HUES6 (cell line): ENCODE data around the gene EN1.

Experiments used
- H3K27ac ChIP-seq: 2 replicates; pipeline ENCODE4 v1.7.0; 2013; ENCODE audit warnings: low read depth, mild to moderate bottlenecking, low read length, inconsistent platforms
- H3K27me3 ChIP-seq: 2 replicates; pipeline ENCODE4 v1.6.1; 2013; ENCODE audit warnings: low read length; ENCODE audit not compliant: control insufficient read depth, insufficient read depth
- H3K36me3 ChIP-seq: 2 replicates; pipeline ENCODE4 v1.6.1; 2013; ENCODE audit warnings: low read length; ENCODE audit not compliant: control insufficient read depth, insufficient read depth
- H3K4me1 ChIP-seq: 2 replicates; pipeline ENCODE4 v1.6.1; 2013; ENCODE audit warnings: low read length; ENCODE audit not compliant: control insufficient read depth, insufficient read depth
- H3K4me3 ChIP-seq: 2 replicates; pipeline ENCODE4 v1.5.1; 2013; ENCODE audit warnings: low read depth, low read length
- H3K9ac ChIP-seq: one replicate; pipeline ENCODE4 v1.6.1; 2013; ENCODE audit warnings: mild to moderate bottlenecking, low read length
- H3K9me3 ChIP-seq: 2 replicates; pipeline ENCODE4 v1.6.1; 2013; ENCODE audit warnings: low read depth, low read length; ENCODE audit not compliant: control insufficient read depth, insufficient read depth

Gene EN1

GRCh38 chr2:118803012-118803411 is 44.4 kb downstream of the EN1 start:
- H3K27ac ChIP-seq: no peak overlapping the region
- H3K9me3 ChIP-seq: no peaks in the 10 kb centered on the region
- H3K4me1 ChIP-seq: peaks cover 21% of the 10 kb centered on the region
- H3K36me3 ChIP-seq: no peaks in the 10 kb centered on the region
- no peak overlapping the region for H3K9ac ChIP-seq
- no peak overlapping the region for H3K4me3 ChIP-seq
- H3K27me3 ChIP-seq: no peaks in the 10 kb centered on the region; the same call in 1 of the 2 replicates

GRCh38 chr2:118801151-118801550 is 46.3 kb downstream of the EN1 start:
- Histone ChIP-seq H3K4me1 (peaks cover 2% of the 10 kb centered on the region; the same call in 1 of the 2 replicates), H3K9ac (no peak overlapping the region), H3K27ac (no peak overlapping the region), H3K36me3 (no peaks in the 10 kb centered on the region), H3K4me3 (no peak overlapping the region), H3K9me3 (no peaks in the 10 kb centered on the region), H3K27me3 (no peaks in the 10 kb centered on the region; the same call in 1 of the 2 replicates)

- Histone ChIP-seq H3K27me3 (no peaks in the 10 kb centered on the region; the same call in 1 of the 2 replicates), H3K4me3 (no peak overlapping the region), H3K4me1 (no peaks in the 10 kb centered on the region), H3K9ac (no peak overlapping the region), H3K27ac (no peak overlapping the region), H3K9me3 (no peaks in the 10 kb centered on the region), H3K36me3 (no peaks in the 10 kb centered on the region)
These were observed 46.7 kb downstream of the EN1 start for GRCh38 chr2:118800736-118801135.

GRCh38 chr2:118794546-118794945 is 52.9 kb downstream of the EN1 start:
- Histone ChIP-seq H3K9ac (no peak overlapping the region), H3K27me3 (peaks cover 13% of the 10 kb centered on the region), H3K36me3 (no peaks in the 10 kb centered on the region), H3K4me1 (no peaks in the 10 kb centered on the region), H3K4me3 (no peak overlapping the region), H3K27ac (no peak overlapping the region), H3K9me3 (no peaks in the 10 kb centered on the region)
